ENCODE data around the gene UBE2J1.

Gene UBE2J1

DNA sequence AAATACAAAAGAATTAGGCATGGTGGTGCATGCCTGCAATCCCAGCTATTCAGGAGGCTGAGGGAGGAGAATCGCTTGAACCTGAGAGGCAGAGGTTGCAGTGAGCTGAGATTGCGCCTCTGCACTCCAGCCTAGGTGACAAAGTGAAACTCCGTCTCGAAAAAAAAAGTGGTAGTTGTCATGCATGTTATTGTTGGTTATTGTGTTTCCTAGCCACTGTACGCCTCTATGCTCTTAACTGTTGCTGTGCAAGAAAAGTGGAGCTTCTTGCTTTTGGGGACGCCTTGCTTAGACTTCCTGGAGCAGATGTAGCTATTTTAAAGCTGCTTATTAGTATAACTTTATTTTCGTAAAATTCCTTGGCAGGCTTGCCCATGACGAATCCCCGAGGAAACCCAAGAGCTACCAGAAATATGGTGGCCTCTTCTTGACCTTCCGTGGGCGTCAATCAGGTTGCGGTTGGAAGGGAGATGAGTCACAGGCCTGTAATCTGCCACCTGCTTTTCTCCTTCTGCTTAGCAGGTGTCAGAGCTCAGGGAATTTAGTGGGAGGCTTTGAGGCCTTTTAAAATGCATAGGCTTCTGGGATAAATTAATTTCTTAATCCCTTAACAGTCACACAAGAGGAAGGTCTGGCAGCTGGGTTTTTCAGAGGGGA is 54.7 kb downstream of the UBE2J1 start (continued):
- TF ChIP-seq, protein P1, sequence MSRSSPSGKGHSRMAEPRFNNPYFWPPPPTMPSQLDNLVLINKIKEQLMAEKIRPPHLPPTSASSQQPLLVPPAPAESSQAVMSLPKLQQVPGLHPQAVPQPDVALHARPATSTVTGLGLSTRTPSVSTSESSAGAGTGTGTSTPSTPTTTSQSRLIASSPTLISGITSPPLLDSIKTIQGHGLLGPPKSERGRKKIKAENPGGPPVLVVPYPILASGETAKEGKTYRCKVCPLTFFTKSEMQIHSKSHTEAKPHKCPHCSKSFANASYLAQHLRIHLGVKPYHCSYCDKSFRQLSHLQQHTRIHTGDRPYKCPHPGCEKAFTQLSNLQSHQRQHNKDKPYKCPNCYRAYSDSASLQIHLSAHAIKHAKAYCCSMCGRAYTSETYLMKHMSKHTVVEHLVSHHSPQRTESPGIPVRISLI (tag by site-specific recombination; IDR thresholded peaks at IDR 0.05) = peak; percentile 39; the same call in 1 of the 2 replicates
- TF ChIP-seq ZNF175 (tag by site-specific recombination; IDR thresholded peaks at IDR 0.05) = no peak
- TF ChIP-seq ZNF37A (tag by site-specific recombination; IDR thresholded peaks at IDR 0.05) = no peak
- TF ChIP-seq, protein P2, sequence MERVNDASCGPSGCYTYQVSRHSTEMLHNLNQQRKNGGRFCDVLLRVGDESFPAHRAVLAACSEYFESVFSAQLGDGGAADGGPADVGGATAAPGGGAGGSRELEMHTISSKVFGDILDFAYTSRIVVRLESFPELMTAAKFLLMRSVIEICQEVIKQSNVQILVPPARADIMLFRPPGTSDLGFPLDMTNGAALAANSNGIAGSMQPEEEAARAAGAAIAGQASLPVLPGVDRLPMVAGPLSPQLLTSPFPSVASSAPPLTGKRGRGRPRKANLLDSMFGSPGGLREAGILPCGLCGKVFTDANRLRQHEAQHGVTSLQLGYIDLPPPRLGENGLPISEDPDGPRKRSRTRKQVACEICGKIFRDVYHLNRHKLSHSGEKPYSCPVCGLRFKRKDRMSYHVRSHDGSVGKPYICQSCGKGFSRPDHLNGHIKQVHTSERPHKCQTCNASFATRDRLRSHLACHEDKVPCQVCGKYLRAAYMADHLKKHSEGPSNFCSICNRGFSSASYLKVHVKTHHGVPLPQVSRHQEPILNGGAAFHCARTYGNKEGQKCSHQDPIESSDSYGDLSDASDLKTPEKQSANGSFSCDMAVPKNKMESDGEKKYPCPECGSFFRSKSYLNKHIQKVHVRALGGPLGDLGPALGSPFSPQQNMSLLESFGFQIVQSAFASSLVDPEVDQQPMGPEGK (tag by site-specific recombination; IDR thresholded peaks at IDR 0.05) = peak; percentile 51
- TF ChIP-seq ZNF16 (tag by site-specific recombination; IDR thresholded peaks at IDR 0.05; ENCODE audit: low read depth) = no peak
- TF ChIP-seq, protein P3, sequence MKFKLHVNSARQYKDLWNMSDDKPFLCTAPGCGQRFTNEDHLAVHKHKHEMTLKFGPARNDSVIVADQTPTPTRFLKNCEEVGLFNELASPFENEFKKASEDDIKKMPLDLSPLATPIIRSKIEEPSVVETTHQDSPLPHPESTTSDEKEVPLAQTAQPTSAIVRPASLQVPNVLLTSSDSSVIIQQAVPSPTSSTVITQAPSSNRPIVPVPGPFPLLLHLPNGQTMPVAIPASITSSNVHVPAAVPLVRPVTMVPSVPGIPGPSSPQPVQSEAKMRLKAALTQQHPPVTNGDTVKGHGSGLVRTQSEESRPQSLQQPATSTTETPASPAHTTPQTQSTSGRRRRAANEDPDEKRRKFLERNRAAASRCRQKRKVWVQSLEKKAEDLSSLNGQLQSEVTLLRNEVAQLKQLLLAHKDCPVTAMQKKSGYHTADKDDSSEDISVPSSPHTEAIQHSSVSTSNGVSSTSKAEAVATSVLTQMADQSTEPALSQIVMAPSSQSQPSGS (tag by site-specific recombination; IDR thresholded peaks at IDR 0.05; ENCODE audit: low read depth) = no peak
- no peak for TF ChIP-seq ZNF221 (tag by site-specific recombination; IDR thresholded peaks at IDR 0.05; ENCODE audit: borderline replicate concordance)
- TF ChIP-seq, protein P4, sequence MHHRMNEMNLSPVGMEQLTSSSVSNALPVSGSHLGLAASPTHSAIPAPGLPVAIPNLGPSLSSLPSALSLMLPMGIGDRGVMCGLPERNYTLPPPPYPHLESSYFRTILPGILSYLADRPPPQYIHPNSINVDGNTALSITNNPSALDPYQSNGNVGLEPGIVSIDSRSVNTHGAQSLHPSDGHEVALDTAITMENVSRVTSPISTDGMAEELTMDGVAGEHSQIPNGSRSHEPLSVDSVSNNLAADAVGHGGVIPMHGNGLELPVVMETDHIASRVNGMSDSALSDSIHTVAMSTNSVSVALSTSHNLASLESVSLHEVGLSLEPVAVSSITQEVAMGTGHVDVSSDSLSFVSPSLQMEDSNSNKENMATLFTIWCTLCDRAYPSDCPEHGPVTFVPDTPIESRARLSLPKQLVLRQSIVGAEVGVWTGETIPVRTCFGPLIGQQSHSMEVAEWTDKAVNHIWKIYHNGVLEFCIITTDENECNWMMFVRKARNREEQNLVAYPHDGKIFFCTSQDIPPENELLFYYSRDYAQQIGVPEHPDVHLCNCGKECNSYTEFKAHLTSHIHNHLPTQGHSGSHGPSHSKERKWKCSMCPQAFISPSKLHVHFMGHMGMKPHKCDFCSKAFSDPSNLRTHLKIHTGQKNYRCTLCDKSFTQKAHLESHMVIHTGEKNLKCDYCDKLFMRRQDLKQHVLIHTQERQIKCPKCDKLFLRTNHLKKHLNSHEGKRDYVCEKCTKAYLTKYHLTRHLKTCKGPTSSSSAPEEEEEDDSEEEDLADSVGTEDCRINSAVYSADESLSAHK (tag by site-specific recombination; IDR thresholded peaks at IDR 0.05) = no peak
- no peak for TF ChIP-seq PBX3 (CRISPR knock-in tag; IDR thresholded peaks at IDR 0.05)
- no peak for TF ChIP-seq ZSCAN4 (tag by site-specific recombination; IDR thresholded peaks at IDR 0.05)
- TF ChIP-seq ZNF157 (tag by site-specific recombination; IDR thresholded peaks at IDR 0.05) = no peak
- TF ChIP-seq, protein P5, sequence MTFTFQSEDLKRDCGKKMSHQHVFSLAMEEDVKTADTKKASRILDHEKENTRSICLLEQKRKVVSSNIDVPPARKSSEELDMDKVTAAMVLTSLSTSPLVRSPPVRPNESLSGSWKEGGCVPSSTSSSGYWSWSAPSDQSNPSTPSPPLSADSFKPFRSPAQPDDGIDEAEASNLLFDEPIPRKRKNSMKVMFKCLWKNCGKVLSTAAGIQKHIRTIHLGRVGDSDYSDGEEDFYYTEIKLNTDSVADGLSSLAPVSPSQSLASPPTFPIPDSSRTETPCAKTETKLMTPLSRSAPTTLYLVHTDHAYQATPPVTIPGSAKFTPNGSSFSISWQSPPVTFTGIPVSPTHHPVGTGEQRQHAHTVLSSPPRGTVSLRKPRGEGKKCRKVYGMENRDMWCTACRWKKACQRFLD (tag by site-specific recombination; IDR thresholded peaks at IDR 0.05) = no peak
- no peak for TF ChIP-seq ZNF398 (tag by site-specific recombination; IDR thresholded peaks at IDR 0.05)
- peak; percentile 84 for TF ChIP-seq HIC1 (tag by site-specific recombination; IDR thresholded peaks at IDR 0.05)
- no peak for TF ChIP-seq ZFP3 (tag by site-specific recombination; IDR thresholded peaks at IDR 0.05; ENCODE audit: low read depth)
- TF ChIP-seq MYNN (tag by site-specific recombination; IDR thresholded peaks at IDR 0.05; ENCODE audit: borderline replicate concordance) = no peak
- no peak for TF ChIP-seq ZNF274 (IDR thresholded peaks at IDR 0.05; ENCODE audit: low read length)
- TF ChIP-seq ZNF274 (tag by site-specific recombination; IDR thresholded peaks at IDR 0.05; ENCODE audit: borderline replicate concordance) = no peak
- TF ChIP-seq CTCF (tag by site-specific recombination; IDR thresholded peaks at IDR 0.05) = no peak
- TF ChIP-seq ZNF600 (tag by site-specific recombination; IDR thresholded peaks at IDR 0.05) = no peak; the same call in 1 of the 2 replicates
- TF ChIP-seq ZNF19 (tag by site-specific recombination; IDR thresholded peaks at IDR 0.05; ENCODE audit: low read depth) = no peak

All from HEK293 (cell line).